ENCODE results near the gene DYNLRB1.
"Not testable (repeated sequence)": the region's sequence is repeated elsewhere in the genome, so short reads cannot be mapped to it uniquely, and the experiment has no call there.

The DYNLRB1 gene

DNA sequence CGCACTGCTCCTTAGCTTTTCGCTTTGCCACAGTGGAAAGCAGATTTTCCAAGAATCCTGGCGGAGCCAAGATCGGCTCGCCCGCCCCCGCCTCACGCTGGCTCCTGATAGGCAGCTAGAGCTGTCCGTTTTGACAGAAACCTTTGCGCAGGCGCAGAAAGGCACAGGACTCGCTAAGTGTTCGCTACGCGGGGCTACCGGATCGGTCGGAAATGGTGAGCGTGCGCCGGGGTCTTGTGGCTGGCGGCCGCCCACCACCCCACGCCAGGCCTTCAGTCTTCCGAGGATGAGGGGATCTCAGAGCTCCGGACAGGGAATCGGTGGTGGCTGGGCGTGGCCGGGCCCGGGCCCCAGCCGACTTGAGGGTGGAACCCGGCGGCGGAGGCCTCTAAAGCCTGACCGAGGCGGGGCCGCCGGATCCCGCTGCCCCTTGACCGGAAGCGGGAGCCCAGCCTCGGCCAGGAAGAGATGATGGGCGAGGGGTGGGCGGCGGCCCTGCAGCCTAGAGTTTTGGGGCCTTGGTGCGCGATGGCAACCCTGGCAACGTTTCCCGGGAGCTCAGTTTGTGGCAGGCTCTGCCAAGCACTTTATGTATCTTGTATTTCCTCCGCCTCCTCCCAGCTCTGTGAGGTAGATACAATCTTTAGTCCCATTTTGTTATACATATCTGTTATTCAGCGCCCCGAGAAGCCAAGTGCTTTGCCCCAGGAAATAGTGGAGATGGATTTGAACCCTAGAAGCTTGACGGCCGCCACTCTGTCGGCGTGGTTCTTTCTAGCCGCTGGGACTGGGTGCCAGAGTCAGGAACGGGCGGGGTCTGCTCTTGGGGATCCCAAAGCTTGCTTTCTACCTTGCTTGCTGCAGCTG lies at the start of gene DYNLRB1:
Gene DYNLRB1, plus strand, starts transcription at position 176 of the 867 bp plus-strand sequence. Its CDS starts 37 bp downstream, at position 213.
- Histone ChIP-seq H3K27me3 (replicated peaks; ENCODE audit: control insufficient read depth, insufficient read depth, low read length) (no peaks in the 10 kb centered on the region), H3K9ac (ENCODE audit: low read length) (peak within 1 kb of the TSS; percentile 93), H3K4me1 (ENCODE audit: control insufficient read depth, insufficient read depth, low read length) (peaks cover 27% of the 10 kb centered on the region), H3K4me3 (ENCODE audit: low read length) (peak within 1 kb of the TSS; percentile 90), H3K9me3 (ENCODE audit: control insufficient read depth, low read length) (no peaks in the 10 kb centered on the region), H3K36me3 (ENCODE audit: control insufficient read depth, insufficient read depth, low read length, severe bottlenecking) (peaks cover 19% of the 10 kb centered on the region)
- DNase-seq (ENCODE audit: low read depth) = peak; percentile 99

GRCh38 chr20:34468951-34469350 lies 47.3 kb upstream of the DYNLRB1 start:
- Histone ChIP-seq H3K4me1 (ENCODE audit: control insufficient read depth, insufficient read depth, low read length) (peaks cover 21% of the 10 kb centered on the region), H3K36me3 (ENCODE audit: control insufficient read depth, insufficient read depth, low read length, severe bottlenecking) (peaks cover 53% of the 10 kb centered on the region), H3K4me3 (ENCODE audit: low read length) (no peak overlapping the region), H3K9ac (ENCODE audit: low read length) (no peak overlapping the region), H3K27me3 (replicated peaks; ENCODE audit: control insufficient read depth, insufficient read depth, low read length) (no peaks in the 10 kb centered on the region), H3K9me3 (ENCODE audit: control insufficient read depth, low read length) (no peaks in the 10 kb centered on the region)
- DNase-seq (ENCODE audit: low read depth) = no peak

DNA sequence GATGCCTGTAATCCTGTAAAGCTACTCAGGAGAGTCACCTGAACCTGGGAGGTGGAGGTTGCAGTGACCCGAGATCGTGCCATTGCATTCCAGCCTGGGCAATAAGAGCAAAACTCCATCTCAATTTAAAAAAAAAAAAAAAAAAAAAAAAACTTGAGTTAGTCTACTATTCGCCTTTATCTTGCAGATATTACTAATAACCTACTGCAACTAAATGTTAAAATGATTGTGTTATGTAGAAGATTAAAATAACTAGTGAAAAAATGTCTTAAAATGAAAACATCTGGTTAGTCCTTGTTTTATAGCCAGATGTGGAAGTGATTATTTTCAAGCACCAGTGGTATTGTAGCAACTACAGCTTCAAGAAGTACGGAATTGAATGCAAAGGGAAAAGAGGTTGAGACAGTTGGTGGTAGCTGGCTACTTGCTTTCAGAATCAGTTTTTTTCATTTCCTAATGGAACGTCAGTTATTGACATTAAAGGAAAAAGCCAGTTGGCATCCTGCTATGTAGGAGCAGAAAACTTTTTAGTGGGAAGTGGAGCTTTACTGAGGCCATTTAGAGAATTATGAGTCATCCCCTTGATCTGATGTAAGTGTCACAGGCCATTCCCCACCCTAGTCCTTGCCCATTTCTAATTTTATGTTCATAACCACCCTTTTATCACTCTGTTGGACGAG lies 43.8 kb upstream of the DYNLRB1 start:
- peak; percentile 74 for DNase-seq (ENCODE audit: low read depth)
- Histone ChIP-seq H3K36me3 (ENCODE audit: control insufficient read depth, insufficient read depth, low read length, severe bottlenecking) (peaks cover 39% of the 10 kb centered on the region), H3K9ac (ENCODE audit: low read length) (peak overlapping the region; percentile 70), H3K4me1 (ENCODE audit: control insufficient read depth, insufficient read depth, low read length) (peaks cover 27% of the 10 kb centered on the region), H3K4me3 (ENCODE audit: low read length) (peak overlapping the region; percentile 48), H3K27me3 (replicated peaks; ENCODE audit: control insufficient read depth, insufficient read depth, low read length) (no peaks in the 10 kb centered on the region), H3K9me3 (ENCODE audit: control insufficient read depth, low read length) (no peaks in the 10 kb centered on the region)

- H3K9me3 ChIP-seq (ENCODE audit: control insufficient read depth, low read length) = no peaks in the 10 kb centered on the region
- peak overlapping the region; percentile 48 for H3K4me3 ChIP-seq (ENCODE audit: low read length)
- H3K36me3 ChIP-seq (ENCODE audit: control insufficient read depth, insufficient read depth, low read length, severe bottlenecking) = peaks cover 48% of the 10 kb centered on the region
- DNase-seq (ENCODE audit: low read depth) = peak; percentile 58
- peaks cover 27% of the 10 kb centered on the region for H3K4me1 ChIP-seq (ENCODE audit: control insufficient read depth, insufficient read depth, low read length)
- H3K9ac ChIP-seq (ENCODE audit: low read length) = peak overlapping the region; percentile 70
- H3K27me3 ChIP-seq (replicated peaks; ENCODE audit: control insufficient read depth, insufficient read depth, low read length) = no peaks in the 10 kb centered on the region
Observed at GRCh38 chr20:34473262-34473883, 42.8 kb upstream of the DYNLRB1 start.

DNA sequence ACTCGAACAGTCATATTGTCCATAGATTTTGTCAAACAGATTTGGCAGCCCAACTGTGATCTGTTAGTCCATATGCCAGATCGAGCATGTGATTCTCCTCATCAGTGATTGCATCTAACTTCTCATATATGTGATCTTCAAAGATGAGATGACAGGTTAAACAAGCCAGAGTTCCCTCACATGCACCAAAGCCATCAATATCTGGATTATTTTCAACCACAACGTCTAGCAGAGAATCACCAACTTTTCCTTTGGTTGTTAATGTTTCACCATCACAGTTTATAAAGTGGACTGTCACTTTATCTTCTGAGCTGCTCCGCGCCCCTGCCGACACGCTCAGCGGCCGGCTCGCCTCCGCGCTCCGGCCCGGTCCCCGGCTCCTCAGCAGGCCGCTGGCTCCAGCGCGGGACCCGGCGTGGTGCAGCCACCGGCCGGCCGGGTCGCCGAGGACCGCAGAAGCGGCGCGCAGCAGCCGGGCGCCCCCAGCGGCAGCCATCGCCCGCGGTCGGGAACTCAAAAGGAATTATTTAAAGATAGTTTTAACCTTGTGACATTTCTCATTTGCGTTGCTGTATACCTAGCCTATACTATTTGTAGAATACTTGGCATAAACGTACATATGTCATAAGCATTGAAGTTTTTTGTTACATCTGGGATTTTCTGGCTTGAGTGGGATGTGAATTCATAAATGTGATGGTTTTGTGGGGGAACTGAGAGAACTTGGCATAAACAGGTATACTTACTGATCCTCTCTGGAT lies 40.1 kb upstream of the DYNLRB1 start:
- Histone ChIP-seq H3K36me3 (ENCODE audit: control insufficient read depth, insufficient read depth, low read length, severe bottlenecking) (peaks cover 55% of the 10 kb centered on the region), H3K4me1 (ENCODE audit: control insufficient read depth, insufficient read depth, low read length) (peaks cover 27% of the 10 kb centered on the region), H3K9ac (ENCODE audit: low read length) (peak overlapping the region; percentile 63), H3K9me3 (ENCODE audit: control insufficient read depth, low read length) (no peaks in the 10 kb centered on the region), H3K4me3 (ENCODE audit: low read length) (no peak overlapping the region), H3K27me3 (replicated peaks; ENCODE audit: control insufficient read depth, insufficient read depth, low read length) (no peaks in the 10 kb centered on the region)
- DNase-seq (ENCODE audit: low read depth) = peak; percentile 80

GRCh38 chr20:34479627-34480026 lies 36.6 kb upstream of the DYNLRB1 start:
- no peak overlapping the region for H3K9ac ChIP-seq (ENCODE audit: low read length)
- no peak overlapping the region for H3K4me3 ChIP-seq (ENCODE audit: low read length)
- no peaks in the 10 kb centered on the region for H3K27me3 ChIP-seq (replicated peaks; ENCODE audit: control insufficient read depth, insufficient read depth, low read length)
- H3K36me3 ChIP-seq (ENCODE audit: control insufficient read depth, insufficient read depth, low read length, severe bottlenecking) = peaks cover 77% of the 10 kb centered on the region
- peaks cover 6% of the 10 kb centered on the region for H3K4me1 ChIP-seq (ENCODE audit: control insufficient read depth, insufficient read depth, low read length)
- DNase-seq (ENCODE audit: low read depth) = no peak
- H3K9me3 ChIP-seq (ENCODE audit: control insufficient read depth, low read length) = peaks cover 7% of the 10 kb centered on the region

GRCh38 chr20:34482154-34482553 lies 34.1 kb upstream of the DYNLRB1 start:
- DNase-seq (ENCODE audit: low read depth); H3K9ac ChIP-seq (ENCODE audit: low read length); H3K27me3 ChIP-seq (replicated peaks; ENCODE audit: control insufficient read depth, insufficient read depth, low read length); H3K9me3 ChIP-seq (ENCODE audit: control insufficient read depth, low read length); H3K4me3 ChIP-seq (ENCODE audit: low read length); H3K4me1 ChIP-seq (ENCODE audit: control insufficient read depth, insufficient read depth, low read length): not testable (repeated sequence)
- H3K36me3 ChIP-seq (ENCODE audit: control insufficient read depth, insufficient read depth, low read length, severe bottlenecking) = peaks cover 83% of the 10 kb centered on the region

DNA sequence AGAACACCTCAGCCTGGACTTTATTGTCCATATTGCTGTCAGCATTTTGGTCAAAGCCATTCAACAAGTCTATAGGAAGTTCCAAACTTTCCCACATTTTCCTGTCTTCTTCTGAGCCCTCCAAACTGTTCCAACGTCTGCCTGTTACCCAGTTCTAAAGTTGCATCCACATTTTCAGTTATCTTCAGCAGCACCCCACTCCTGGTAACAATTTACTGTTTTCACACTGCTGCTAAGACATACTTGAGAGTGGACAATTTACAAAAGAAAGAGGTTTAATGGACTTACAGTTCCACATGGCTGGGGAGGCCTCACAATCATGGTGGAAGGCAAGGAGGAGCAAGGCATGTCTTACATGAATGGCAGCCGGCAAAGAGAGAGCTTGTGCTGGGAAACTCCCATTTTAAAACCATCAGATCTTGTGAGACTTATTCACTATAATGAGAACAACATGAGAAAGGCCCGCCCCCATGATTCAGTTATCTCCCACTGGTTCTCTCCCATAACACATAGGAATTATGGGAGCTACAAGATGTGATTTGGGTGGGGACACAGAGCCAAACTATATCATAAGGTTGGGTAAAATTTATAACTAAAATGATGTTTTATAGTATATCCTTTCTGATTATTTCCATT lies 32.5 kb upstream of the DYNLRB1 start:
- DNase-seq (ENCODE audit: low read depth); H3K27me3 ChIP-seq (replicated peaks; ENCODE audit: control insufficient read depth, insufficient read depth, low read length); H3K4me3 ChIP-seq (ENCODE audit: low read length); H3K9ac ChIP-seq (ENCODE audit: low read length); H3K9me3 ChIP-seq (ENCODE audit: control insufficient read depth, low read length); H3K4me1 ChIP-seq (ENCODE audit: control insufficient read depth, insufficient read depth, low read length): not testable (repeated sequence)
- H3K36me3 ChIP-seq (ENCODE audit: control insufficient read depth, insufficient read depth, low read length, severe bottlenecking) = peaks cover 86% of the 10 kb centered on the region

- H3K4me1 ChIP-seq (ENCODE audit: control insufficient read depth, insufficient read depth, low read length) = no peaks in the 10 kb centered on the region
- H3K9me3 ChIP-seq (ENCODE audit: control insufficient read depth, low read length) = peaks cover 7% of the 10 kb centered on the region
- peaks cover 86% of the 10 kb centered on the region for H3K36me3 ChIP-seq (ENCODE audit: control insufficient read depth, insufficient read depth, low read length, severe bottlenecking)
- no peak for DNase-seq (ENCODE audit: low read depth)
- H3K4me3 ChIP-seq (ENCODE audit: low read length) = no peak overlapping the region
- no peaks in the 10 kb centered on the region for H3K27me3 ChIP-seq (replicated peaks; ENCODE audit: control insufficient read depth, insufficient read depth, low read length)
- H3K9ac ChIP-seq (ENCODE audit: low read length) = no peak overlapping the region
Observed at GRCh38 chr20:34485068-34485634, 31.1 kb upstream of the DYNLRB1 start.

- no peak overlapping the region for H3K4me3 ChIP-seq (ENCODE audit: low read length)
- DNase-seq (ENCODE audit: low read depth) = no peak
- no peaks in the 10 kb centered on the region for H3K27me3 ChIP-seq (replicated peaks; ENCODE audit: control insufficient read depth, insufficient read depth, low read length)
- H3K36me3 ChIP-seq (ENCODE audit: control insufficient read depth, insufficient read depth, low read length, severe bottlenecking) = peaks cover 90% of the 10 kb centered on the region
- no peak overlapping the region for H3K9ac ChIP-seq (ENCODE audit: low read length)
- H3K9me3 ChIP-seq (ENCODE audit: control insufficient read depth, low read length) = no peaks in the 10 kb centered on the region
- H3K4me1 ChIP-seq (ENCODE audit: control insufficient read depth, insufficient read depth, low read length) = no peaks in the 10 kb centered on the region
Observed at GRCh38 chr20:34491226-34491931, 24.8 kb upstream of the DYNLRB1 start.
